ENCODE measurements around the gene DLGAP1.

The DLGAP1 gene

GRCh38 chr18:3741333-3741732 is 713.8 kb downstream of the DLGAP1 start (continued):
- TF ChIP-seq ZFP3 (CRISPR knock-in tag; IDR thresholded peaks at IDR 0.05): no peak

GRCh38 chr18:3728704-3729437 is 726.2 kb downstream of the DLGAP1 start:
- no peak for ATAC-seq
- no peak for TF ChIP-seq CSDC2 (CRISPR knock-in tag; IDR thresholded peaks at IDR 0.05)
- TF ChIP-seq PATZ1 (CRISPR knock-in tag; IDR thresholded peaks at IDR 0.05; ENCODE audit: borderline replicate concordance): no peak
- TF ChIP-seq PPARA (CRISPR knock-in tag; IDR thresholded peaks at IDR 0.05; ENCODE audit: borderline replicate concordance): no peak
- no peak for TF ChIP-seq RARB (CRISPR knock-in tag; IDR thresholded peaks at IDR 0.05)
- no peak for TF ChIP-seq GLIS3 (CRISPR knock-in tag; IDR thresholded peaks at IDR 0.05)
- no peak for TF ChIP-seq ZFP30 (CRISPR knock-in tag; IDR thresholded peaks at IDR 0.05)
- no peak for TF ChIP-seq ZNF565 (CRISPR knock-in tag; conservative IDR thresholded peaks at IDR 0.05; ENCODE audit: low read depth)
- TF ChIP-seq, protein P1, sequence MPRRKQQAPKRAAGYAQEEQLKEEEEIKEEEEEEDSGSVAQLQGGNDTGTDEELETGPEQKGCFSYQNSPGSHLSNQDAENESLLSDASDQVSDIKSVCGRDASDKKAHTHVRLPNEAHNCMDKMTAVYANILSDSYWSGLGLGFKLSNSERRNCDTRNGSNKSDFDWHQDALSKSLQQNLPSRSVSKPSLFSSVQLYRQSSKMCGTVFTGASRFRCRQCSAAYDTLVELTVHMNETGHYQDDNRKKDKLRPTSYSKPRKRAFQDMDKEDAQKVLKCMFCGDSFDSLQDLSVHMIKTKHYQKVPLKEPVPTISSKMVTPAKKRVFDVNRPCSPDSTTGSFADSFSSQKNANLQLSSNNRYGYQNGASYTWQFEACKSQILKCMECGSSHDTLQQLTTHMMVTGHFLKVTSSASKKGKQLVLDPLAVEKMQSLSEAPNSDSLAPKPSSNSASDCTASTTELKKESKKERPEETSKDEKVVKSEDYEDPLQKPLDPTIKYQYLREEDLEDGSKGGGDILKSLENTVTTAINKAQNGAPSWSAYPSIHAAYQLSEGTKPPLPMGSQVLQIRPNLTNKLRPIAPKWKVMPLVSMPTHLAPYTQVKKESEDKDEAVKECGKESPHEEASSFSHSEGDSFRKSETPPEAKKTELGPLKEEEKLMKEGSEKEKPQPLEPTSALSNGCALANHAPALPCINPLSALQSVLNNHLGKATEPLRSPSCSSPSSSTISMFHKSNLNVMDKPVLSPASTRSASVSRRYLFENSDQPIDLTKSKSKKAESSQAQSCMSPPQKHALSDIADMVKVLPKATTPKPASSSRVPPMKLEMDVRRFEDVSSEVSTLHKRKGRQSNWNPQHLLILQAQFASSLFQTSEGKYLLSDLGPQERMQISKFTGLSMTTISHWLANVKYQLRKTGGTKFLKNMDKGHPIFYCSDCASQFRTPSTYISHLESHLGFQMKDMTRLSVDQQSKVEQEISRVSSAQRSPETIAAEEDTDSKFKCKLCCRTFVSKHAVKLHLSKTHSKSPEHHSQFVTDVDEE (CRISPR knock-in tag; IDR thresholded peaks at IDR 0.05): no peak
- no peak for TF ChIP-seq OSR1 (CRISPR knock-in tag; IDR thresholded peaks at IDR 0.05)
- TF ChIP-seq ESRRG (CRISPR knock-in tag; IDR thresholded peaks at IDR 0.05): no peak

- TF ChIP-seq ZFP30 (CRISPR knock-in tag; IDR thresholded peaks at IDR 0.05) (no peak), CSDC2 (CRISPR knock-in tag; IDR thresholded peaks at IDR 0.05) (no peak), OSR1 (CRISPR knock-in tag; IDR thresholded peaks at IDR 0.05) (no peak), BACH2 (CRISPR knock-in tag; IDR thresholded peaks at IDR 0.05; ENCODE audit: borderline replicate concordance) (no peak), TCF4 (CRISPR knock-in tag; IDR thresholded peaks at IDR 0.05; ENCODE audit: borderline replicate concordance) (no peak), ISL1 (CRISPR knock-in tag; IDR thresholded peaks at IDR 0.05) (no peak), TOX (CRISPR knock-in tag; IDR thresholded peaks at IDR 0.05; ENCODE audit: borderline replicate concordance) (no peak), ZNF565 (CRISPR knock-in tag; conservative IDR thresholded peaks at IDR 0.05; ENCODE audit: low read depth) (no peak), PPARA (CRISPR knock-in tag; IDR thresholded peaks at IDR 0.05; ENCODE audit: borderline replicate concordance) (no peak), ARNTL (CRISPR knock-in tag; IDR thresholded peaks at IDR 0.05; ENCODE audit: borderline replicate concordance, low read depth) (no peak), ESRRG (CRISPR knock-in tag; IDR thresholded peaks at IDR 0.05) (no peak)
- ATAC-seq: no peak
Observed at GRCh38 chr18:3727274-3727673, 727.8 kb downstream of the DLGAP1 start.

GRCh38 chr18:3726238-3726951 is 728.7 kb downstream of the DLGAP1 start:
- no peak for ATAC-seq
- TF ChIP-seq TOX (CRISPR knock-in tag; IDR thresholded peaks at IDR 0.05; ENCODE audit: borderline replicate concordance) (no peak), TCF4 (CRISPR knock-in tag; IDR thresholded peaks at IDR 0.05; ENCODE audit: borderline replicate concordance) (no peak), ZC3H10 (CRISPR knock-in tag; IDR thresholded peaks at IDR 0.05) (no peak), CSDC2 (CRISPR knock-in tag; IDR thresholded peaks at IDR 0.05) (no peak), OSR1 (CRISPR knock-in tag; IDR thresholded peaks at IDR 0.05) (no peak), CSRNP3 (CRISPR knock-in tag; IDR thresholded peaks at IDR 0.05) (no peak), BACH2 (CRISPR knock-in tag; IDR thresholded peaks at IDR 0.05; ENCODE audit: borderline replicate concordance) (no peak), SNAI2 (CRISPR knock-in tag; IDR thresholded peaks at IDR 0.05) (no peak), ZNF565 (CRISPR knock-in tag; conservative IDR thresholded peaks at IDR 0.05; ENCODE audit: low read depth) (no peak), ISL1 (CRISPR knock-in tag; IDR thresholded peaks at IDR 0.05) (no peak), CREB5 (CRISPR knock-in tag; IDR thresholded peaks at IDR 0.05; ENCODE audit: low read depth) (no peak), ZNF8 (CRISPR knock-in tag; IDR thresholded peaks at IDR 0.05) (no peak), RARB (CRISPR knock-in tag; IDR thresholded peaks at IDR 0.05) (no peak), ZNF70 (CRISPR knock-in tag; IDR thresholded peaks at IDR 0.05) (no peak), ARNTL (CRISPR knock-in tag; IDR thresholded peaks at IDR 0.05; ENCODE audit: borderline replicate concordance, low read depth) (no peak), PATZ1 (CRISPR knock-in tag; IDR thresholded peaks at IDR 0.05; ENCODE audit: borderline replicate concordance) (no peak), ZFP30 (CRISPR knock-in tag; IDR thresholded peaks at IDR 0.05) (no peak)
- TF ChIP-seq, protein P2, sequence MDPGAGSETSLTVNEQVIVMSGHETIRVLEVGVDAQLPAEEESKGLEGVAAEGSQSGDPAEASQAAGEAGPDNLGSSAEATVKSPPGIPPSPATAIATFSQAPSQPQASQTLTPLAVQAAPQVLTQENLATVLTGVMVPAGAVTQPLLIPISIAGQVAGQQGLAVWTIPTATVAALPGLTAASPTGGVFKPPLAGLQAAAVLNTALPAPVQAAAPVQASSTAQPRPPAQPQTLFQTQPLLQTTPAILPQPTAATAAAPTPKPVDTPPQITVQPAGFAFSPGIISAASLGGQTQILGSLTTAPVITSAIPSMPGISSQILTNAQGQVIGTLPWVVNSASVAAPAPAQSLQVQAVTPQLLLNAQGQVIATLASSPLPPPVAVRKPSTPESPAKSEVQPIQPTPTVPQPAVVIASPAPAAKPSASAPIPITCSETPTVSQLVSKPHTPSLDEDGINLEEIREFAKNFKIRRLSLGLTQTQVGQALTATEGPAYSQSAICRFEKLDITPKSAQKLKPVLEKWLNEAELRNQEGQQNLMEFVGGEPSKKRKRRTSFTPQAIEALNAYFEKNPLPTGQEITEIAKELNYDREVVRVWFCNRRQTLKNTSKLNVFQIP (CRISPR knock-in tag; IDR thresholded peaks at IDR 0.05; ENCODE audit: borderline replicate concordance, low read depth): no peak

Data from SK-N-SH treated with all-trans-retinoic acid at 6 μM for 48 hours (cell line).